Measurements from ENCODE around the gene SOX6.

- no peak for TF ChIP-seq CTCF (IDR thresholded peaks at IDR 0.05; ENCODE audit: low read depth, low read length, poor library complexity, severe bottlenecking)
- no peak for TF ChIP-seq EZH2phosphoT487 (IDR thresholded peaks at IDR 0.05; ENCODE audit: borderline replicate concordance, low read length)
Observed at GRCh38 chr11:16217631-16218030, 138.7 kb downstream of the SOX6 start.
